Smooth muscle cell (in vitro differentiated cells): ENCODE measurements around the gene TK2. TPM values are rescaled to one million over a fixed set of nuclear protein-coding genes. Genes with fewer than 3 reads are reported as not detected.

Experiments used
- DNase-seq: peaks from one replicate; lab custom pipeline; 2025; ENCODE audit not compliant: unreplicated experiment; lab: John Stamatoyannopoulos, UW
- H2AFZ ChIP-seq: fragments of 200-600 bp; sonication (generic); 2 replicates; pipeline ENCODE4 v1.6.0; 2016; ENCODE audit warnings: antibody characterized with exemption, low read depth, mild to moderate bottlenecking
- H3F3A ChIP-seq: fragments of 200-600 bp; sonication (generic); 2 replicates; pipeline ENCODE4 v1.6.0; 2017; ENCODE audit warnings: antibody characterized with exemption, low read depth
- H3K27ac ChIP-seq: fragments of 200-600 bp; sonication (generic); 2 replicates; pipeline ENCODE4 v1.5.1; 2016; ENCODE audit warnings: low read depth, mild to moderate bottlenecking
- H3K27me3 ChIP-seq: fragments of 200-600 bp; sonication (generic); 2 replicates; pipeline ENCODE4 v1.6.1; 2016; ENCODE audit warnings: low read depth, mild to moderate bottlenecking
- H3K36me3 ChIP-seq: fragments of 200-600 bp; sonication (generic); 2 replicates; pipeline ENCODE4 v1.5.1; 2016; ENCODE audit warnings: low read depth
- H3K4me1 ChIP-seq: fragments of 200-600 bp; sonication (generic); 2 replicates; pipeline ENCODE4 v1.5.1; 2016; ENCODE audit warnings: low read depth
- H3K4me2 ChIP-seq: fragments of 200-600 bp; sonication (generic); 2 replicates; pipeline ENCODE4 v1.6.0; 2016; ENCODE audit warnings: mild to moderate bottlenecking
- H3K4me3 ChIP-seq: fragments of 200-600 bp; sonication (generic); 2 replicates; pipeline ENCODE4 v1.5.1; 2016; ENCODE audit warnings: mild to moderate bottlenecking
- H3K79me2 ChIP-seq: fragments of 200-600 bp; sonication (generic); 2 replicates; pipeline ENCODE4 v1.6.0; 2016; ENCODE audit warnings: low read depth, mild to moderate bottlenecking
- H3K9ac ChIP-seq: fragments of 200-600 bp; sonication (generic); 2 replicates; pipeline ENCODE4 v1.6.0; 2016; ENCODE audit warnings: low read depth
- H3K9me3 ChIP-seq: fragments of 200-600 bp; sonication (generic); replicated peaks from 2 replicates; pipeline ENCODE4 v1.5.1; 2016; ENCODE audit warnings: low read depth
- H4K20me1 ChIP-seq: fragments of 200-600 bp; sonication (generic); 2 replicates; pipeline ENCODE4 v1.6.0; 2016; ENCODE audit warnings: low read depth
- WGBS: methylation state at CpG from one replicate; pipeline ENCODE4 v1.1.7; 2016; ENCODE audit warnings: low lambda C conversion rate; 5-methylcytosine and 5-hydroxymethylcytosine counted together
- polyA plus RNA-seq: library from polyadenylated mRNA; unstranded; fragments of >200 nt; fragmentation: Nextera tagmentation; extraction: Ambion mirVana; gene quantifications from 2 replicates; pipeline ENCODE4 v1.2.1, GENCODE V29; 2016
- total RNA-seq: library from RNA; depleted of rRNA; stranded (reverse); fragments of >200 nt; gene quantifications from 2 replicates; pipeline ENCODE4 v1.2.3, GENCODE V29; 2014
- TF ChIP-seq, protein P1 (sequence below): fragments of 200-600 bp; sonication (generic); IDR thresholded peaks from 2 replicates; pipeline ENCODE4 v1.5.1; 2017; ENCODE audit warnings: borderline replicate concordance, mild to moderate bottlenecking, antibody characterized with exemption; ENCODE audit not compliant: insufficient read depth, poor library complexity, severe bottlenecking

TK2 gene
- total and polyA plus RNA-seq, 2 experiments from 2014 or later = 7.3 to 9.7 TPM

DNA sequence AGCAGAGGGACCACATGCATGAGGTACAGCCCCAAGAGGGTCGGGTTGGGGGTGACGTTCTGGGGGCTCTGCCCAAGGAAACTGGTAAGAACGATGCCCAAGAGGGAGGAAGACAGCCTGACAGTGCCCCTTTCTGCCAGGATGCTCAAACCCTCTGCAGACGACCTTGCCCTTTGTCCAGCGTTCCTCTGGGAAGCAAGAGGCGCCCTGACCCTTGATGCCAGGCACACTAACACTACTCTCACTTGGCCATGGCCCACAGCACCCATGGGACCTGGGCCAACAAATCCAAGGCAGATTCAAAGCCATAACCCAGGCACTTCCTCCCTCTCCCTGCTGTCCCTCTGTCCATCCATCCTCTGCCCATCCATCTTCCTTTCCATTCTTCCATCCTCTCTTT, 20.4 kb downstream of the TK2 start:
- no peaks in the 10 kb centered on the region for H3K9me3 ChIP-seq
- WGBS = 86% methylated on average over 6 of the region's 6 CpGs
- no peak overlapping the region for H3K27ac ChIP-seq
- no peak overlapping the region for H2AFZ ChIP-seq
- H4K20me1 ChIP-seq = no peaks in the 10 kb centered on the region
- no peak overlapping the region for H3K4me2 ChIP-seq
- no peaks in the 10 kb centered on the region for H3F3A ChIP-seq
- no peaks in the 10 kb centered on the region for H3K79me2 ChIP-seq
- no peak overlapping the region for H3K9ac ChIP-seq
- H3K4me3 ChIP-seq = no peak overlapping the region
- peaks cover 5% of the 10 kb centered on the region for H3K4me1 ChIP-seq
- H3K36me3 ChIP-seq = no peaks in the 10 kb centered on the region
- TF ChIP-seq, protein P1, sequence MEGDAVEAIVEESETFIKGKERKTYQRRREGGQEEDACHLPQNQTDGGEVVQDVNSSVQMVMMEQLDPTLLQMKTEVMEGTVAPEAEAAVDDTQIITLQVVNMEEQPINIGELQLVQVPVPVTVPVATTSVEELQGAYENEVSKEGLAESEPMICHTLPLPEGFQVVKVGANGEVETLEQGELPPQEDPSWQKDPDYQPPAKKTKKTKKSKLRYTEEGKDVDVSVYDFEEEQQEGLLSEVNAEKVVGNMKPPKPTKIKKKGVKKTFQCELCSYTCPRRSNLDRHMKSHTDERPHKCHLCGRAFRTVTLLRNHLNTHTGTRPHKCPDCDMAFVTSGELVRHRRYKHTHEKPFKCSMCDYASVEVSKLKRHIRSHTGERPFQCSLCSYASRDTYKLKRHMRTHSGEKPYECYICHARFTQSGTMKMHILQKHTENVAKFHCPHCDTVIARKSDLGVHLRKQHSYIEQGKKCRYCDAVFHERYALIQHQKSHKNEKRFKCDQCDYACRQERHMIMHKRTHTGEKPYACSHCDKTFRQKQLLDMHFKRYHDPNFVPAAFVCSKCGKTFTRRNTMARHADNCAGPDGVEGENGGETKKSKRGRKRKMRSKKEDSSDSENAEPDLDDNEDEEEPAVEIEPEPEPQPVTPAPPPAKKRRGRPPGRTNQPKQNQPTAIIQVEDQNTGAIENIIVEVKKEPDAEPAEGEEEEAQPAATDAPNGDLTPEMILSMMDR = no peak
- DNase-seq = no peak
- no peaks in the 10 kb centered on the region for H3K27me3 ChIP-seq

DNA sequence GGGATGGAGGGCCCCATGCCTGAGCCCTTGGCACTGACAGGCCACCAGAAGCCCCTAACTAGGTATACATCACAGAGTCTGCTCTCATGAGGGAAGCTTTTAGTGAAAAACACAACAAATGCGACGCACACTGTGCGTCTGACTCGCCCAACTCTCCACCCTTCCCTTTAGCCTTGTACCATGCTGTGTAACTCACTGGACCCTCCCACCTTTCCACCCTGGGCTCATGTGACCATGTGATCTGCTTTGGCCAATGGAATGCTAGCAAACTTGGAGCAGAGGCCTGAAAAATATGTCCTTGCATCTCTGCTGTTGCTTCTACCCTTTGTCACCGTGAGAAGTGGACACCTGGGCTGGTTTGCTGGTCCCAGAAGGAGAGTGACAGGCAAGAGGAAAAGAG, 21.6 kb downstream of the TK2 start:
- H3K27ac ChIP-seq = no peak overlapping the region
- H3F3A ChIP-seq = no peaks in the 10 kb centered on the region
- H3K9me3 ChIP-seq = no peaks in the 10 kb centered on the region
- TF ChIP-seq, protein P1 = no peak
- H3K4me3 ChIP-seq = no peak overlapping the region
- no peaks in the 10 kb centered on the region for H3K36me3 ChIP-seq
- DNase-seq = no peak
- no peak overlapping the region for H3K4me2 ChIP-seq
- no peaks in the 10 kb centered on the region for H4K20me1 ChIP-seq
- peaks cover 5% of the 10 kb centered on the region for H3K4me1 ChIP-seq
- H3K9ac ChIP-seq = no peak overlapping the region
- 94% methylated on average over 5 of the region's 5 CpGs for WGBS
- no peaks in the 10 kb centered on the region for H3K27me3 ChIP-seq
- no peak overlapping the region for H2AFZ ChIP-seq
- H3K79me2 ChIP-seq = no peaks in the 10 kb centered on the region

DNA sequence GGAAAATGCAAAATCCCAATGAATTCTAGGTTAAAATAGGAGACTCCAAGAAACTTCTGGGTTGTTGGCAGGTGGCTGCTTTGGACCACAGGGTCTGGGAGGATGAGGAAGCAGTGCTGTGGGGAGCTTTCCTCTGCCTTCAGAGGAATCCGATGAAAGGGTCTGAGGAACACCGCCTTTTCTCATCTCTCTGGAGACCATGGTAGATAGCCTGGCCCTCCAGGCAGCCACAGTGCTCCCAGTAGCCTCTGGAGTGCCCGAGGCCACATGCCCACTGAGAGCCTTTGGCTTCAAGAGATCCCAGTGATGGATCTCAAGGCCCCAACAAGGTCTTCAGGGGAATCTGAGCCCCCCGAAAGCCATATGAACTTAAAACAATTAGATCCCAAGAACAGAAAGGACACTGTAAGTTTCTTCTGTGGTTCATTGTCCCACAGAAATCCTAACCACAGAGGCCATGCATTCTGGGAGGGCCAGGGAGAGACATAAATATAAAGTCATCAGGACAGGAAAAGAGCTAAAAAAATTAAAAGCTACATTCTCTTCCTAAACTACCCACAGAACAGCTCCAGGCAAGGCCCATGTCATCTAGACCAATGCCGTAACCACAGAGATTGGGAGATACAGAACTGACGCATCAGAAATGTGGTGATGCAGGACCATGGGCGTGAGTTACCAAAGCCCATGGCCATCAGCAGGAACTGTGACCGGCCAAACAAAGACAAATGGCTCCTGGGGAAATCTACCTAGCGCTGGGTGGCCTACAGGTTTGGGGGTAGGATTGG, 24.3 kb downstream of the TK2 start:
- H3K9ac ChIP-seq = peak overlapping the region; percentile 39
- no peaks in the 10 kb centered on the region for H4K20me1 ChIP-seq
- peak overlapping the region; percentile 21 for H3K4me2 ChIP-seq
- H3K27ac ChIP-seq = peak overlapping the region; percentile 77
- no peak overlapping the region for H3K4me3 ChIP-seq
- H3K9me3 ChIP-seq = no peaks in the 10 kb centered on the region
- no peak overlapping the region for H2AFZ ChIP-seq
- H3K36me3 ChIP-seq = no peaks in the 10 kb centered on the region
- H3K27me3 ChIP-seq = no peaks in the 10 kb centered on the region
- TF ChIP-seq, protein P1 = no peak
- 75% methylated on average over 9 of the region's 9 CpGs for WGBS
- peaks cover 11% of the 10 kb centered on the region for H3K4me1 ChIP-seq
- no peak for DNase-seq
- H3F3A ChIP-seq = no peaks in the 10 kb centered on the region
- H3K79me2 ChIP-seq = no peaks in the 10 kb centered on the region
